Measurements from ENCODE around the gene PTGFR. TPM values are rescaled to one million over a fixed set of nuclear protein-coding genes. Genes with fewer than 3 reads are reported as not detected.

PTGFR gene
- 10 to 100 TPM in 1 of 2 donors, 1 to 10 TPM in 1; 3.9 to 44.3 TPM for total RNA-seq
- under 1 TPM in 1 of 2 donors, not detected in 1; 0.36 TPM for polyA plus RNA-seq
- long read RNA-seq, donor 1, full-length matches to known transcripts = 4 of 8 reads
- long read RNA-seq, donor 1, partial matches to known transcripts = 0 of 8 reads
- long read RNA-seq, donor 1, other reads (novel, unspliced or antisense) = 4 of 8 reads
- long read RNA-seq, donor 2, full-length matches to known transcripts = 9 of 33 reads
- long read RNA-seq, donor 2, partial matches to known transcripts = 20 of 33 reads
- long read RNA-seq, donor 2, other reads (novel, unspliced or antisense) = 4 of 33 reads

GRCh38 chr1:78490861-78491450, at the start of gene PTGFR:
Gene PTGFR (plus strand): TSS chr1:78490974. CDS start chr1:78492744, 1,770 bp downstream.
- H3K9me3 ChIP-seq (ENCODE audit: control insufficient read depth, low read length) = no peaks in the 10 kb centered on the region
- peak within 1 kb of the TSS; percentile 4 to 25 for H3K4me3 ChIP-seq (ENCODE audit: low read length in 2 of 2)
- H3K4me1 ChIP-seq (ENCODE audit: control insufficient read depth in 1 of 2, insufficient read depth in 2 of 2, low read length in 2 of 2) = no peaks in the 10 kb centered on the region
- intact Hi-C loops (cut with DNase I) = no loop called here
- no peaks in the 10 kb centered on the region for H3K36me3 ChIP-seq (ENCODE audit: control insufficient read depth in 1 of 2, insufficient read depth in 2 of 2, low read length in 1 of 2)
- WGBS, 2 donors = 0 to 2% methylated on average over 42 of the region's 42 CpGs
- H3K27me3 ChIP-seq (ENCODE audit: control insufficient read depth in 1 of 2, insufficient read depth in 2 of 2, low read length in 1 of 2) = no peaks in the 10 kb centered on the region
- no peak within 1 kb of the TSS for H3K27ac ChIP-seq (ENCODE audit: low read depth in 1 of 2, low read length in 2 of 2)
- DNase-seq = peak; percentile 56 to 74
- ATAC-seq (ENCODE audit: low FRiP score) = peak; percentile 65

- intact Hi-C loops (cut with DNase I) = no loop called here
- Histone ChIP-seq H3K27me3 (ENCODE audit: control insufficient read depth in 1 of 2, insufficient read depth in 2 of 2, low read length in 1 of 2) (no peaks in the 10 kb centered on the region), H3K36me3 (ENCODE audit: control insufficient read depth in 1 of 2, insufficient read depth in 2 of 2, low read length in 1 of 2) (no peaks in the 10 kb centered on the region), H3K9me3 (ENCODE audit: control insufficient read depth, low read length) (peaks cover 2% of the 10 kb centered on the region), H3K27ac (ENCODE audit: low read depth in 1 of 2, low read length in 2 of 2) (no peak overlapping the region), H3K4me3 (ENCODE audit: low read length in 2 of 2) (no peak overlapping the region), H3K4me1 (ENCODE audit: control insufficient read depth in 1 of 2, insufficient read depth in 2 of 2, low read length in 2 of 2) (no peaks in the 10 kb centered on the region)
- WGBS, 2 donors = 58 to 69% methylated on average over 3 of the region's 3 CpGs
- ATAC-seq (ENCODE audit: low FRiP score) = no peak
- DNase-seq = no peak
Observed at GRCh38 chr1:78441921-78442320, 48.9 kb upstream of the PTGFR start.

- intact Hi-C loops (cut with DNase I) = no loop called here
- Histone ChIP-seq H3K9me3 (ENCODE audit: control insufficient read depth, low read length) (no peaks in the 10 kb centered on the region), H3K27ac (ENCODE audit: low read depth in 1 of 2, low read length in 2 of 2) (no peak overlapping the region), H3K27me3 (ENCODE audit: control insufficient read depth in 1 of 2, insufficient read depth in 2 of 2, low read length in 1 of 2) (no peaks in the 10 kb centered on the region), H3K4me1 (ENCODE audit: control insufficient read depth in 1 of 2, insufficient read depth in 2 of 2, low read length in 2 of 2) (no peaks in the 10 kb centered on the region), H3K4me3 (ENCODE audit: low read length in 2 of 2) (no peak overlapping the region), H3K36me3 (ENCODE audit: control insufficient read depth in 1 of 2, insufficient read depth in 2 of 2, low read length in 1 of 2) (no peaks in the 10 kb centered on the region)
- ATAC-seq (ENCODE audit: low FRiP score) (no peak), DNase-seq (no peak)
Observed at GRCh38 chr1:78447086-78447485, 43.7 kb upstream of the PTGFR start.

DNA sequence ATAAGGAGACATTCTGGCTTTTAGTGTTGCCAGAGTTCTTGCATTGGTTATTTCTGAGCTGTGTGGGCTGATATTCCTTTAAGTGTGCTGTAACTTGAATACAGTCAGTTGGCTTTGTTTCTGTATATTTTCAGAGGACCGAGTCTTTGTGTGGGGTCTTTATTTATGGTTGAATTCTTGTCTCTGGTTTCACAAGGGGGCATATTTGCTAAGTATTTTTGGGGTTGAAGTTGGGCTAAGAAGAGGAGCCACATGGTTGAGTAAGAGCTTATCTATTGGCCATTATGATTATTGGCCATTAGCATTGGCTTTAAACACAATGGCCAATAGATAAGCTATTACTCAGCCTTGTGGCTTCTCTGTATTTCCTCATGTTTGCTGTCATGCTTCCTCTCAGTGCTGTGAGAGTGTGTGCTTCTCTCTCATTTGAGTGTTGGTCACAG, 26.3 kb upstream of the PTGFR start:
- Histone ChIP-seq H3K27me3 (ENCODE audit: control insufficient read depth in 1 of 2, insufficient read depth in 2 of 2, low read length in 1 of 2) (no peaks in the 10 kb centered on the region), H3K9me3 (ENCODE audit: control insufficient read depth, low read length) (no peaks in the 10 kb centered on the region), H3K4me3 (ENCODE audit: low read length in 2 of 2) (no peak overlapping the region), H3K4me1 (ENCODE audit: control insufficient read depth in 1 of 2, insufficient read depth in 2 of 2, low read length in 2 of 2) (no peaks in the 10 kb centered on the region), H3K27ac (ENCODE audit: low read depth in 1 of 2, low read length in 2 of 2) (no peak overlapping the region), H3K36me3 (ENCODE audit: control insufficient read depth in 1 of 2, insufficient read depth in 2 of 2, low read length in 1 of 2) (no peaks in the 10 kb centered on the region)
- 72 to 76% methylated on average over 1 of the region's 1 CpG for WGBS, 2 donors
- peak; percentile 79 for ATAC-seq (ENCODE audit: low FRiP score)
- no peak for DNase-seq
- intact Hi-C loops (cut with DNase I) = no loop called here

- Histone ChIP-seq H3K4me1 (ENCODE audit: control insufficient read depth in 1 of 2, insufficient read depth in 2 of 2, low read length in 2 of 2) (no peaks in the 10 kb centered on the region), H3K27ac (ENCODE audit: low read depth in 1 of 2, low read length in 2 of 2) (no peak overlapping the region), H3K27me3 (ENCODE audit: control insufficient read depth in 1 of 2, insufficient read depth in 2 of 2, low read length in 1 of 2) (no peaks in the 10 kb centered on the region), H3K36me3 (ENCODE audit: control insufficient read depth in 1 of 2, insufficient read depth in 2 of 2, low read length in 1 of 2) (no peaks in the 10 kb centered on the region), H3K4me3 (ENCODE audit: low read length in 2 of 2) (no peak overlapping the region), H3K9me3 (ENCODE audit: control insufficient read depth, low read length) (no peaks in the 10 kb centered on the region)
- ATAC-seq (ENCODE audit: low FRiP score) (no peak), DNase-seq (no peak)
- intact Hi-C loops (cut with DNase I) = no loop called here
- 60 to 63% methylated on average over 1 of the region's 1 CpG for WGBS, 2 donors
Observed at GRCh38 chr1:78465143-78465542, 25.6 kb upstream of the PTGFR start.

GRCh38 chr1:78468521-78468920, 22.3 kb upstream of the PTGFR start:
- H3K27ac ChIP-seq (ENCODE audit: low read depth in 1 of 2, low read length in 2 of 2) = no peak overlapping the region
- H3K4me1 ChIP-seq (ENCODE audit: control insufficient read depth in 1 of 2, insufficient read depth in 2 of 2, low read length in 2 of 2) = no peaks in the 10 kb centered on the region
- DNase-seq (no peak), ATAC-seq (ENCODE audit: low FRiP score) (no peak)
- no peaks in the 10 kb centered on the region for H3K36me3 ChIP-seq (ENCODE audit: control insufficient read depth in 1 of 2, insufficient read depth in 2 of 2, low read length in 1 of 2)
- no peak overlapping the region for H3K4me3 ChIP-seq (ENCODE audit: low read length in 2 of 2)
- intact Hi-C loops (cut with DNase I) = no loop called here
- no peaks in the 10 kb centered on the region for H3K27me3 ChIP-seq (ENCODE audit: control insufficient read depth in 1 of 2, insufficient read depth in 2 of 2, low read length in 1 of 2)
- H3K9me3 ChIP-seq (ENCODE audit: control insufficient read depth, low read length) = no peaks in the 10 kb centered on the region
- WGBS, 2 donors = 73 to 89% methylated on average over 1 of the region's 1 CpG

GRCh38 chr1:78469576-78469975, 21.2 kb upstream of the PTGFR start:
- Histone ChIP-seq H3K27ac (ENCODE audit: low read depth in 1 of 2, low read length in 2 of 2) (no peak overlapping the region), H3K4me1 (ENCODE audit: control insufficient read depth in 1 of 2, insufficient read depth in 2 of 2, low read length in 2 of 2) (no peaks in the 10 kb centered on the region), H3K27me3 (ENCODE audit: control insufficient read depth in 1 of 2, insufficient read depth in 2 of 2, low read length in 1 of 2) (no peaks in the 10 kb centered on the region), H3K9me3 (ENCODE audit: control insufficient read depth, low read length) (no peaks in the 10 kb centered on the region), H3K36me3 (ENCODE audit: control insufficient read depth in 1 of 2, insufficient read depth in 2 of 2, low read length in 1 of 2) (no peaks in the 10 kb centered on the region), H3K4me3 (ENCODE audit: low read length in 2 of 2) (no peak overlapping the region)
- intact Hi-C loops (cut with DNase I) = no loop called here
- no peak for ATAC-seq (ENCODE audit: low FRiP score)
- no peak for DNase-seq
- WGBS, 2 donors = 67 to 79% methylated on average over 1 of the region's 1 CpG

DNA sequence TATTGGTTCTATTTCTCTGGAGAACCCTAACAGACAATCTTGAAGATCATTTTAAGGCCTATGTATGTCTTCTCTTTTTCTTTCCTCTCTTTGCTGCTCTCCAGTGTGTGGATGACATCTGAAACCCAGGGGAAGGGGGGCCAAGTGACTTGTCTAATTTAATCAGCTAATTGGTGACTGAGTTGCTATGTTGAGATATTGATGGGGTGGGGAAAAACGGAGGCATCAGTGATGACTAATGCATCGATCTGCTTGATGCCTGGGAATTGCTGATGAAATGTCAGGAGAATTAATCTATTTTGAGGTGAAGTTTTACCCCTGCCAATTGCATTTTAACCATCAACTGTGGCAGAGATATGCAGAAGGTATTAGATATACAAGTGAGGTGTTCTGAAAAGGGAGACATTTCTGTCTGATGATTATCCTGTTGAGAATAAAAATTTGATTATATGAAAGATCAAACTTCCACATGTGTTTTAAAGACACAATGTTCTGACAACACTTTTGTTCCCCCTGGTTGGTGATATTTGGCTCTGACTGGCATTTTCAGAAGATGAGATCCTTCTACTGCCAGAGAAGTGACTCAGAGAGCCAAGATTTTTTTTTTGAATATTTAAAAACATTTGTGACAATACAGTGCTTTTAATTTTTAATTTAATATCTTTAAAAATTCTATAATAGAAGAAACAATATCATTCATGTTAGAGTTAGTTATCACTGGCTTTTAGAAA, 18.7 kb upstream of the PTGFR start:
- H3K27ac ChIP-seq (ENCODE audit: low read depth in 1 of 2, low read length in 2 of 2) = no peak overlapping the region
- H3K4me3 ChIP-seq (ENCODE audit: low read length in 2 of 2) = no peak overlapping the region
- no peaks in the 10 kb centered on the region for H3K36me3 ChIP-seq (ENCODE audit: control insufficient read depth in 1 of 2, insufficient read depth in 2 of 2, low read length in 1 of 2)
- H3K27me3 ChIP-seq (ENCODE audit: control insufficient read depth in 1 of 2, insufficient read depth in 2 of 2, low read length in 1 of 2) = no peaks in the 10 kb centered on the region
- intact Hi-C loops (cut with DNase I) = no loop called here
- no peaks in the 10 kb centered on the region for H3K4me1 ChIP-seq (ENCODE audit: control insufficient read depth in 1 of 2, insufficient read depth in 2 of 2, low read length in 2 of 2)
- DNase-seq = no peak
- ATAC-seq (ENCODE audit: low FRiP score) = no peak
- no peaks in the 10 kb centered on the region for H3K9me3 ChIP-seq (ENCODE audit: control insufficient read depth, low read length)
- WGBS, 2 donors = 51 to 60% methylated on average over 2 of the region's 2 CpGs
